Activated T-helper 9 cell treated with anti-CD3 and anti-CD28 coated beads, Interleukin-2, amount 50 U/mL, for 16 hours (primary cell): ENCODE results near the gene NF2.

Source experiments
- DNase-seq: peaks from one replicate; pipeline ENCODE4 v3.0.0-alpha.2; 2020; ENCODE audit warnings: low read depth

Gene NF2

DNA sequence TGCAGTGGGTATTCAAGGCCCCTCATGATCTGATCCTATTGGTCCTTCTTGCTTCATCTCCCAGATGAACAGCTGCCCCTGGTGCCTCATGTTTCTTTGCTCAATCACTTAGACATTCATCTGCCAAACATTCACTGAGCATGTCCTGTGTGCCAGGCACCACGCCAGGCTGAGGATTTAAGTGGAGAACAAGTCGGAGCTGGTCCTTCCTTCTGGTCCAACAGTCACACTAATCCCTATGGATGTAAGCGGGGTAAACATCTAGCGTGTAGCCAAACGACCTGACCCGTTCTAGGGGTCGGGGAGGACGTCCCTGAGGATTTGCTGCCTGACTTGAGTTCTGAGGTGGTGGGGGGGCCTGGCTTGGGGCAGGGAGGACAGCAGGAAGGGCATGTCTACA lies 141.5 kb downstream of the NF2 start:
- DNase-seq: no peak

DNA sequence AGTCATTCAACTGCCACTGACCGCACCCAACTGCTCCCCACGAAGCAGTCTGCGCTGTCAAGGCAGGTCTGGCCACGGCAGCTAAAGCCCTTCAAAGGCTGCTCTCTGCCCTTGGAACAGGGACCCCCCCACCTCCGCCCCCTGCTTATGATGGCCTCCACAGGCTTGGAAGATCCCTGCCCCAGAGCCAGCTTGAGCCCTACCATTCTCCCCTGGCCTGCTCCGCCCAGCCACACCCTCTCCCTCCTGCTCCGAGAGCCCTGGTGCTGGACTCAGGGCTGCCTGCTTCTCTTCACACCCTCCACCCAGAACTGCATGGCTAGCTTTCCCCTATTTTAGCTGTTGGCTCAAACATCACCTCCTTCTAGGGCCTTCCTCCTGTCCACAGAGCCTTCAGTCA lies 144.4 kb downstream of the NF2 start:
- DNase-seq: no peak
